Activated effector memory CD4-positive, alpha-beta T cell treated with Interleukin-2 at 50 U/mL for 16 hours (primary cell): Measurements from ENCODE around the gene ZNF165.
"Not testable (repeated sequence)": the region's sequence is repeated elsewhere in the genome, so short reads cannot be mapped to it uniquely, and the experiment has no call there.

ENCODE experiments used
- DNase-seq: peaks from one replicate; pipeline ENCODE4 v3.0.0-alpha.2; 2020

Gene ZNF165

DNA sequence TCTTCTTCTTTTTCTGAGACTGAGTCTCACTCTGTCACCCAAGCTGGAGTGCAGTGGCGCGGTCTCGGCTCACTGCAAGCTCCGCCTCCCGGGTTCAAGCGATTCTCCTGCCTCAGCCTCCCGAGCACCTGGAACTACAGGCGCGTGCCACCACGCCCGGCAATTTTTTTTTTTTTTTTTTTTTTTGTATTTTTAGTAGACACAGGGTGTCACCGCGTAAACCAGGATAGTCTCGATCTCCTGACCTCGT is at the start of gene ZNF165:
Gene ZNF165, plus strand, starts transcription at position 188 of the 250 bp plus-strand sequence. CDS start 4,913 bp downstream, outside the sequence.
- DNase-seq, result not testable (repeated sequence)

DNA sequence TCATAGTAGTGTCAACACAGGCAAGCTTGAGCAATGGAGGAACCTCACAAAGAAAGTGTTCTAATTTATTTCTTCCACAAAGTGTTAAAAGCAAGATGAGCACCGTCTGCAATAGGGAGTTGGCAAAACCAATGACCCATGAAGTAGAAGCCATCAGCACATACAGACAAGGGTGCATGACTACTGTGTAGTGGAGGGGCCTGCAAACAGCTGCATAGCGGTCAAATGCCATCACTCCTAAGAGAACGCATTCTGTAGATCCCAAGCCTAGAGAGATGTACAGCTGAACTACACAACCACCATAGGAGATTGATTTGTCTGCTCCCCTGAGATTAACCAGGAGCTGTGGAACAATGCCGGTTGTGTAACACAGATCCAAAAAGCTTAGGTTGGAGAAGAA is 26.8 kb upstream of the ZNF165 start:
- DNase-seq, result no peak

DNA sequence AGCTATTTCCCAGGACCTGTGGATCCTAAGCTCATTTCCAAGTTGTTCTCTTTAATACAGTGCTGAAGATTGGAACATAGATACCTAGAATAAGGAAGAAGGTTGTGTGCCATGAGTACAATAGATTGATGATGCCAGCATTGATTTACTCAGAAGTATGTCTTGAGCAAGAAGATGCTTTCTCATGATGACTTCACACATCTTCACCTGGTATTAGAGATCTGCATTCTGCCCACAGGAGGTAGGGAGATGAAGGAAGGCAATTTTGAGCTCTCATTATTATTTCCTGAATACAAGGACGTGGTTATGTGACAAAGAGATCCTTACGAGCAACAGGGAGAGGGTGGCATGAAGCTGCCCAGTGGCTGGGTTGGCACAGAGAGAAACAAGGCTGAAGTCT is 20.0 kb upstream of the ZNF165 start:
- no peak for DNase-seq

DNA sequence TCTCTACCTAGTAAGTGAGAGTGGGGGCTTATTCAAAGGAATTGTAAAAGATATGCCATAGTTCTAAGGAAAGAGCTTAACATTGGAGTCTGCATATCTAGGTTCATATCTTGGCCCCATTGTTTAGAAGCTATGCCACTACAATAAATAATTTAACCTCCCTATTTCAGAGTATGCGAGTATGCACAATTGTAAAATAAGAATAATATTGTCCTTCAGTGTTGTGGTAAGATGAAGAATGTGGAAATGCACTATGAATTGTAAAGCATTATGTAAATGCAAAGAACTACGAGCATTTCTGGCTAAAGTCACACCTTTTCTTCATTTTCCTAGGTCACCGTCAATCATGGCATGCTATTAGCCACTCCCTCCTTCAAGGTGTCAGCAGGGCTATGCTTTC is 16.1 kb upstream of the ZNF165 start:
- DNase-seq, result no peak

DNA sequence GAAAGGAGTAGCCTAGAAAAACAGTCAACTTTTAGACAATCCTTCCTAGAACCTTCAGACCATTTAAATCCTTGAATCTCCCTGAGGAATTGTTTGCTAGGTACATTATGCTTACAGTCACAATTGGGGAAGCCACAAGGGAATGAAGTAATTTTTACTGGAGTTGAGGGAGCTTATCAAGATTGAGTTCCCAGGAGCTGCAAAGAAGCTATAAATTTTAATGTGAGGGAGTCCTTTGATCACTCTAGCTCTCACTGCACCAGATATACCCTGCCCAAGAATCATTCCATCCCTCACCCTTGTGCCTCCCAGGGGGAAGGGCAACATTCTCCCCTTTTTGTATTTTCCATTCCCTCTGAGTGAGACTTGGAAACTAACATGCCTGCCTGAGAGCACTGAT is 12.3 kb upstream of the ZNF165 start:
- no peak for DNase-seq

DNA sequence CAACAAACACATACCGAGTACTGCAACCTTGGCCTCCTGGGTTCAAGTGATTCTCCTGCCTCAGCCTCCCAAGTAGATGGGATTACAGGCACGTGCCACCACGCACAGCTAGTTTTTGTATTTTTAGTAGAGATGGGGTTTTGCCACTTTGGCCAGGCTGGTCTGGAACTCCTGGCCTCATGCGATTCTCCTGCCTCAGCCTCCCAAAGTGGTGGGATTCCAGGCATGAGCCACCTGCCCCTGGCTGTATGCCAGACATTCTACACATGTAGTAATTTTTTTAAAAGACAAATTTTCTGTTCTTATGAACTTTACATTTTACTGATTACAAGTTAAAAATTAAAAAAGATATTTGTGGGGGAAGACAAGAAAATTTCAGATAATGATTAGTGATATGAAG is 9.4 kb upstream of the ZNF165 start:
- not testable (repeated sequence) for DNase-seq

DNA sequence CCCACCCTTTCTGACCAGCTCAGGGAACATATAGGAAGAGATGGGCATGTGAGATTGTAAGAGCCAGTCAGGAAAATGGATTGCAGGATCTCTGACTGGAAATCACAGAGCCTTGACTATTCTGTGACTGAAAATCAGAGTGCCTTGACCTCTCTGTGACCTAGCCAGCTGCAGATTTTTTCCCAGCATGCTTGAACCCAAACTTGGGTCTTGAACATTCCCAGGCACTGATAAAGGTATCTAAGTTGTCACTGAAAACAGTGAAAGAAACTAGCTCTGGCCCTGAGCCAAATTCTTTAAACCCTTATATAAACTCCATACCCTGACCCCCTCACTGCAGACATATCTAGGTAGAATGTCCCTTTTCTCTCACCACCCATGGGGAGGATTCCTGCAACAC is 2.3 kb upstream of the ZNF165 start:
- no peak for DNase-seq

DNA sequence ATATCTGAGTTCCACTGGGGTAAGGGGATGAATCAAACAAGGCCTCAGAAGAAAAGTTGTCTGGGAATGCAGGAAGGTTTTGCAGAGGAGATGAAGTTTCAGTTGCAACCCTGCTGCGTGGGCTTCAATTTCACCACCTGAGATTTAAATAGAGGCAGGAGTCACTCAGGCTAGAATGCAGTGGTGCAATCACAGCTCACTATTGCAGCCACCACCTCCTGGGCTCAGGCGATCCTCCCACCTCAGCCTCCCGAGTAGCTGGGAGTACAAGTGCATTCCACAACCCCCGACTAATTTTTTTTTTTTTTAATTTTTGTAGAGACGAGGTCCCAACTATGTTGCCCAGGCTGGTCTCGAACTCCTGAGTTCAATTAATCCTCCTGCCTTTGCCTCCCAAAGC is 1.5 kb upstream of the ZNF165 start:
- DNase-seq, result no peak

GRCh38 chr6:28080631-28081485 is 490 bp downstream of the ZNF165 start:
- DNase-seq, result peak; percentile 86

- no peak for DNase-seq
Observed at GRCh38 chr6:28081486-28081751, 1.1 kb downstream of the ZNF165 start.

GRCh38 chr6:28082939-28083338 is 2.6 kb downstream of the ZNF165 start:
- no peak for DNase-seq

DNA sequence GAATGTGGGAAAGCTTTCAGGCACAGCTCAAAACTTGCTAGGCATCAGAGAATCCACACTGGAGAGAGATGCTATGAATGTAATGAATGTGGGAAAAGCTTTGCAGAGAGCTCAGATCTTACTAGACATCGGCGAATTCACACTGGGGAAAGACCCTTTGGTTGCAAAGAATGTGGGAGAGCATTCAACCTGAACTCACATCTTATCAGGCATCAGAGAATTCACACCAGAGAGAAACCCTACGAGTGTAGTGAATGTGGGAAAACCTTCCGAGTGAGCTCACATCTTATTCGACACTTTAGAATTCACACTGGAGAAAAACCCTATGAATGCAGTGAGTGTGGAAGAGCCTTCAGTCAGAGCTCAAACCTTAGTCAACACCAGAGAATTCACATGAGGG is 8.7 kb downstream of the ZNF165 start:
- no peak for DNase-seq

DNA sequence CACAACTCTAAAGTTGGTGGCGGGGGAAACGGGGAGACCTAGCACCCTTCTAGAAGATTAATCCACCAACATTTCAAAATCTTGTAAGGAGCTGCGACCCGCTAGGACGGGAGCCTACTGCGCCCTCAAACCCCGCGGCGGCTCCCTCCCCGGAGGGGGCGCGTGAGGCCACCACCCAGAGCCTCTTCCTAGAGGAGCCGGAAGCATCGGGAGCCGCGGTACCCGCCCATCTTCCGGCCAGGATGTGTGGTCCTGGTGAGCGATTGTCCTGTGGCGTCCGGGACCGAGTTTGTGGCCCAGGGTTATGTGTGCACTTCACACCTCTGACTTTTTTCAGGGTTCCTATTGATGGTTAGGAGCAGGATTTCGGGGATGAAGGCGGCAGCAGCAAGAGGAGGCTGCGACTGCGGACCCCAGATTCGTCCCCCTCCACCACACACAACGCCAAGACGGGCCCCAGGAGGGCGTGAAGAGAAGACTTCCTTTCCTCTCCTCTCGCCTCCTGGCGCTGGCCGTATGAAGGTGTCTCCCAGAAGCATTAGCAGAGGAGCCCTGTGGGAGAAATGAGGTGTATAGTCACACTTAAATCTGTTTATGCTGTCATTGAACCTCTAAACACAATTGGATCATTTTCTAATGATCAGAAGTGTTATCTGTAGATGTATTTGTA is 10.7 kb downstream of the ZNF165 start:
- DNase-seq, result no peak

DNA sequence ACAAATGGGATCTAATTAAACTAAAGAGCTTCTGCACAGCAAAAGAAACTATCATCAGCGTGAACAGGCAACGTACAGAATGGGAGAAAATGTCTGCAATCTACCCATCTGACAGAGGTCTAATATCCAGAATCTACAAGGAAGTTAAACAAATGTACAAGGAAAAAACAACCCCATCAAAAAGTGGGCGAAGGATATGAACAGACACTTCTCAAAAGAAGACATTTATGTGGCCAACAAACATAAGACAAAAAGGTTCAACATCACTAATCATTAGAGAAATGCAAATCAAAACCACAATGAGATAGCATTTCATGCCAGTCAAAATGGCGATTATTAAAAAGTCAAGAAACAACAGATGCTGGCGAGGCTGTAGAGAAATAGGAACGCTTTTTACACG is 21.9 kb downstream of the ZNF165 start:
- DNase-seq, result not testable (repeated sequence)

DNA sequence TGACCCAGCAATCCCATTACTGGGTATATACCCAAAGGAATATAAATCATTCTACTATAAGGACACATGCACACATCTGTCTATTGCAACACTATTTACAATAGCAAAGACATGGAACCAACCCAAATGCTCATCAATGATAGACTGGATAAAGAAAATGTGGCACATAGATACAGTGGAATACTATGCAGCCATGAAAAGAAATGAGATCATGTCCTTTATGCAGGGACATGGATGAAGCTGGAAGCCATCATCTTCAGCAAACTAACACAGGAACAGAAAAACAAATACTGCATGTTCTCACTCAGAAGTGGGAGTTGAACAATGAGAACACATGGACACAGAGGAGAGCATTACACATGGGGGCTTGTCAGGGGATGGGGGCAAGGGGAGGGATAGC is 22.3 kb downstream of the ZNF165 start:
- DNase-seq, result not testable (repeated sequence)

GRCh38 chr6:28104392-28105244 is 24.2 kb downstream of the ZNF165 start:
- DNase-seq, result peak; percentile 80

DNA sequence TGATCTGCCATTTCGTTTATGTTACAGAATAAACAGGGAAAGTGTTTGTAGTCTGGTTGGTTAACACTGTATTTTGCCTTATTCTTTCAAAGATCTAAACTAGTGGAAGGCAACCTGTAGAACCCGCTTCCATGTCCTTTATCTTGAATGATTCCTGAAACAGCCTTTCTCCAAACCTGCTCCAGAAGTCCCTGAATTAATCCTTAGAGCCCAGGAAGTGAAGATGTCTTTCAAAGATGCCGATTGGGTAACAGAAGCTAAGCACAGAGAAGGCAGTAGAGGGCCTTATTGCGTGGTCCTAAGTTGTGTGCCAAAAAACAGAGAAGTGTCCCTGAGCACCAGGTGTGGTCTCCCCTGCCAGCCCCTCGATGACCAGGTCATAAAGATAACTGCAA is 24.9 kb downstream of the ZNF165 start:
- DNase-seq, result no peak

- no peak for DNase-seq
Observed at GRCh38 chr6:28107506-28107905, 27.1 kb downstream of the ZNF165 start.

- DNase-seq, result no peak
Observed at GRCh38 chr6:28111964-28112363, 31.6 kb downstream of the ZNF165 start.

DNA sequence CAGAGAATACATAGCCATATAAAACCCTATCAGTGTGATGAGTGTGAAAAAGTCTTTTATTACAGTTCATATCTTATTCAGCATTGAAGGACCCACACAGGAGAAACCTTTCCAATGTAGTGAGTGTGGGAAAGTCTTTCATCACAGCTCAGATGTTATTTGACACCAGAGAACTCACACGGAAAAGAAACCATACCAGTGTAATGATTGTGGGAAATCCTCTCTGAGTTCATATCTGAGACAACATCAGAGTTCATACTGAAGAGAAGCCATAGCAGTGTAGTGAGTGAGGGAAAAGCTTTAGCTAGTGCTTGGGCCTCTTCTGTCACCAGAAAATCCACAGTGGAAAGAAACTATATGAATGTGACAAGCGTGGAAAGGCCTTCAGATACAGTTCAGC is 35.4 kb downstream of the ZNF165 start:
- DNase-seq, result no peak

GRCh38 chr6:28117386-28118050 is 37.1 kb downstream of the ZNF165 start:
- DNase-seq, result no peak

DNA sequence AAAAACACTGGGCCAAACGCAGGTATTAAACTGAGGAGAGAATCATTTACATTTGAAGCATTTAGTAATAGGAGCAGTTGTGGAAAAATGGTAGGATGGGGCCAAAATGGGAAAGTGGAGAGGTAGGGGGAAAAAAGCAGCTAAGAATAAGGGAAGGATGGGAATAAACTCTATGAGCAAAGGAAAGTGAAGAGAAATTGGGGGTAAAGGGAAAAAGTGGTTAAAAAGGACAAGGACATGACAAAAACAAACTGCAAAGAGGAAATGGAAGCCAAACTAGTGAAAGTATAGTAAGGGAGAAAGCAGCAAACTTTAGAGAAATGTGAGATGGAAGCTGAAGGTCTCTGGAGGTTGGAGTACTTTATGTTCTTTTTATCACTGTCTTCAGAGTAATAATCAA is 37.8 kb downstream of the ZNF165 start:
- no peak for DNase-seq

- no peak for DNase-seq
Observed at GRCh38 chr6:28121876-28122275, 41.5 kb downstream of the ZNF165 start.

GRCh38 chr6:28122283-28122682 is 41.9 kb downstream of the ZNF165 start:
- not testable (repeated sequence) for DNase-seq
